Ishikawa (cell line): ENCODE results near the gene LCP2.

Source experiments
- CEBPB ChIP-seq: IDR thresholded peaks from 2 replicates; pipeline ENCODE4 v1.6.1; 2012
- CREB1 ChIP-seq: IDR thresholded peaks from 2 replicates; pipeline ENCODE4 v1.6.1; 2012; ENCODE audit warnings: low read depth
- EGR1 ChIP-seq: IDR thresholded peaks from 2 replicates; pipeline ENCODE4 v1.6.1; 2012
- EP300 ChIP-seq: IDR thresholded peaks from 2 replicates; pipeline ENCODE4 v1.6.1; 2012; ENCODE audit warnings: borderline replicate concordance
- FOXM1 ChIP-seq: IDR thresholded peaks from 2 replicates; pipeline ENCODE4 v1.6.1; 2012; ENCODE audit warnings: low read depth, borderline replicate concordance
- NFIC ChIP-seq: IDR thresholded peaks from 2 replicates; pipeline ENCODE4 v1.6.1; 2012
- RAD21 ChIP-seq: IDR thresholded peaks from 2 replicates; pipeline ENCODE4 v1.6.1; 2012; ENCODE audit warnings: low read depth
- TAF1 ChIP-seq: IDR thresholded peaks from 2 replicates; pipeline ENCODE4 v1.6.1; 2012; ENCODE audit warnings: low read depth, mild to moderate bottlenecking
- TCF12 ChIP-seq: IDR thresholded peaks from 2 replicates; pipeline ENCODE4 v1.6.1; 2012; ENCODE audit warnings: low read depth
- TEAD4 ChIP-seq: IDR thresholded peaks from 2 replicates; pipeline ENCODE4 v1.6.1; 2012
- YY1 ChIP-seq: IDR thresholded peaks from 2 replicates; pipeline ENCODE4 v1.6.1; 2012; ENCODE audit warnings: low read depth
- ZBTB7A ChIP-seq: IDR thresholded peaks from 2 replicates; pipeline ENCODE4 v1.6.1; 2012; ENCODE audit warnings: low read depth
- TF ChIP-seq, protein P1 (sequence below): IDR thresholded peaks from 2 replicates; pipeline ENCODE4 v1.6.1; 2012; ENCODE audit warnings: low read depth, mild to moderate bottlenecking
- TF ChIP-seq, protein P2 (sequence below): IDR thresholded peaks from 2 replicates; pipeline ENCODE4 v1.6.1; 2012
- TF ChIP-seq, protein P3 (sequence below): IDR thresholded peaks from 2 replicates; pipeline ENCODE4 v1.6.1; 2012

The LCP2 gene

DNA sequence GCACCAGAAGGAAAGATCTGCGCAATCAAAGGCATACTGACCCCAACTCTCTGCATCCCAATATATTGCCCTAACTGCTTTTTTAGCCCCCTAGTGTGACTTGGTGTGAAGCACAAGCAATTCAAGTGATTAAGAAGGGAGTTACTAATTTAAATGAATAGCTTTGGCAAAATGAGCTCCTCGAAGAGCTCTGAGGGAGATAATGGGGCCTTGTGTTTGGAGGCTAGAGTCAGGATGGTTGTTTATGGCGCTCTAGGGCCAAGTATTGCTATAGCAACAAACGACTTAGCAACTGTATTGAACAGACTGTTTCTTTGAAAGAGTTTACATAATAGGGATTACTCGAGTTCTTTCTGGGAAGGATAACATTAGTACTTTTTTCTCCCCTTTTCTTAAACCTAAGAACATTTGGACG is 76.2 kb downstream of the LCP2 start:
- TF ChIP-seq TEAD4 (no peak), NFIC (no peak), EP300 (no peak), CREB1 (no peak), EGR1 (no peak), ZBTB7A (no peak), FOXM1 (no peak), CEBPB (no peak), RAD21 (no peak), YY1 (no peak), TAF1 (no peak), TCF12 (no peak)
- TF ChIP-seq, protein P1, sequence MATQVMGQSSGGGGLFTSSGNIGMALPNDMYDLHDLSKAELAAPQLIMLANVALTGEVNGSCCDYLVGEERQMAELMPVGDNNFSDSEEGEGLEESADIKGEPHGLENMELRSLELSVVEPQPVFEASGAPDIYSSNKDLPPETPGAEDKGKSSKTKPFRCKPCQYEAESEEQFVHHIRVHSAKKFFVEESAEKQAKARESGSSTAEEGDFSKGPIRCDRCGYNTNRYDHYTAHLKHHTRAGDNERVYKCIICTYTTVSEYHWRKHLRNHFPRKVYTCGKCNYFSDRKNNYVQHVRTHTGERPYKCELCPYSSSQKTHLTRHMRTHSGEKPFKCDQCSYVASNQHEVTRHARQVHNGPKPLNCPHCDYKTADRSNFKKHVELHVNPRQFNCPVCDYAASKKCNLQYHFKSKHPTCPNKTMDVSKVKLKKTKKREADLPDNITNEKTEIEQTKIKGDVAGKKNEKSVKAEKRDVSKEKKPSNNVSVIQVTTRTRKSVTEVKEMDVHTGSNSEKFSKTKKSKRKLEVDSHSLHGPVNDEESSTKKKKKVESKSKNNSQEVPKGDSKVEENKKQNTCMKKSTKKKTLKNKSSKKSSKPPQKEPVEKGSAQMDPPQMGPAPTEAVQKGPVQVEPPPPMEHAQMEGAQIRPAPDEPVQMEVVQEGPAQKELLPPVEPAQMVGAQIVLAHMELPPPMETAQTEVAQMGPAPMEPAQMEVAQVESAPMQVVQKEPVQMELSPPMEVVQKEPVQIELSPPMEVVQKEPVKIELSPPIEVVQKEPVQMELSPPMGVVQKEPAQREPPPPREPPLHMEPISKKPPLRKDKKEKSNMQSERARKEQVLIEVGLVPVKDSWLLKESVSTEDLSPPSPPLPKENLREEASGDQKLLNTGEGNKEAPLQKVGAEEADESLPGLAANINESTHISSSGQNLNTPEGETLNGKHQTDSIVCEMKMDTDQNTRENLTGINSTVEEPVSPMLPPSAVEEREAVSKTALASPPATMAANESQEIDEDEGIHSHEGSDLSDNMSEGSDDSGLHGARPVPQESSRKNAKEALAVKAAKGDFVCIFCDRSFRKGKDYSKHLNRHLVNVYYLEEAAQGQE: no peak
- TF ChIP-seq, protein P2, sequence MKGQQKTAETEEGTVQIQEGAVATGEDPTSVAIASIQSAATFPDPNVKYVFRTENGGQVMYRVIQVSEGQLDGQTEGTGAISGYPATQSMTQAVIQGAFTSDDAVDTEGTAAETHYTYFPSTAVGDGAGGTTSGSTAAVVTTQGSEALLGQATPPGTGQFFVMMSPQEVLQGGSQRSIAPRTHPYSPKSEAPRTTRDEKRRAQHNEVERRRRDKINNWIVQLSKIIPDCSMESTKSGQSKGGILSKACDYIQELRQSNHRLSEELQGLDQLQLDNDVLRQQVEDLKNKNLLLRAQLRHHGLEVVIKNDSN: no peak
- TF ChIP-seq, protein P3, sequence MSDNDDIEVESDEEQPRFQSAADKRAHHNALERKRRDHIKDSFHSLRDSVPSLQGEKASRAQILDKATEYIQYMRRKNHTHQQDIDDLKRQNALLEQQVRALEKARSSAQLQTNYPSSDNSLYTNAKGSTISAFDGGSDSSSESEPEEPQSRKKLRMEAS: no peak

DNA sequence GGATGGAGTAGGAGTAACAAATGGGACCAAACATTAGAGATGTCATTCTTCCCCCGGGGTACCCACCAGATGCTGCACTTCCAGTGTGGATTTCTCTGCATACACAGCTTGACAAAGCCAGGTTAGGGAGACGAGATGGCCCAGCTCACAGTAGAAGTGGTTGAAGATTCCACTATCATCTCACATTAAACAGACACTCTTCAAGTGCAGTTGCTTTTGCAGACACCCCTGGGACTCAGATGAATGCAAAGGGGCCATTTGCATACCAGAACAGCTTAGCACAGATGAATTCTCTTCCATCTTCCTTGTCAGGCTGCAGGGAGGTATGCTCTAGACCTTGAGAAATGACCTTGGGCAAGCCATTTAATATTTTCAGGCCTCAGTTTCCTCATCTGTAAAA is 77.4 kb downstream of the LCP2 start:
- TF ChIP-seq FOXM1 (no peak), RAD21 (no peak), EP300 (no peak), CEBPB (no peak), TAF1 (no peak), EGR1 (no peak), TEAD4 (no peak), CREB1 (no peak), NFIC (no peak), TCF12 (no peak), ZBTB7A (no peak)
- TF ChIP-seq, protein P1: no peak

DNA sequence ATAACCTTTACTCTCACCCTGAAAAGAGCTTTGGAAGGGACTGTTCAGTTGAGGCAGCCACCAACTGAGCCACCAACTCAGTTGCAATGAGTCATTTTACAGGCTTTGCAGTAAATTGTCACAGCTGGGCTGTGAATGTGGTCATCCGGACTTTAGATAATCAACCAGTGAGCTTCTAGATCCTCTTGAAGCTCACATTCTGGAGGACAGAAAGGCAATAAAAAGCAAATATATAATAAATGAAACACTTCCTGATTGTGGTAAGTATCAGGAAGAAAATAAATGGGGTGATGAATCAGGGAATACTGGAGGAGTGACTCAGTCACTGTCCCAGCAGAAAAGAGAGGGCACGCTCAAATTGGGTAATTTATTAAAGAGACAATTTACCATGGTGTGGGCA is 78.0 kb downstream of the LCP2 start:
- TF ChIP-seq, protein P3: no peak
- TF ChIP-seq ZBTB7A (no peak), NFIC (no peak), TAF1 (no peak), EP300 (no peak), CEBPB (no peak), FOXM1 (no peak), TEAD4 (no peak), YY1 (no peak), RAD21 (no peak), TCF12 (no peak), EGR1 (no peak), CREB1 (no peak)
- TF ChIP-seq, protein P1: no peak
- TF ChIP-seq, protein P2: no peak

DNA sequence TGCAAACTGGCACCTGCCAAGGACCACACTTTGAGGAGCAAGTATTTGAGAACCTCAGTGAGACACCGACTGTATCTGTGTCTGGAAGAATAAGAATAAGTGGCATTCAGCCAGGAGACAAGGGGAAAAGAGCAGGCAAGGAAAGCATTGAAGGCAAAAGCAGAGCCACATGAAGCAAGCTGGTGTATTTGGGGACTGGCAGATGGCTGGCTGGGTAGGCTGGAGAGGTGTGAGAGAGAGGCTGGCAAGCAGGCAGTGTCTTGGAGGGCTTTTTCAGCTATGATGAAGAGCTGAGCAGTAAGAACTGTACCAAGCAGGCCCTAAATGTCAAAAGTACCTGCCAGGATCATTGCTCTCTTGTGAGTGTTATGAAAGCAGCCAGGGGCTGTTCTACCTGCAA is 78.9 kb downstream of the LCP2 start:
- TF ChIP-seq, protein P1: no peak
- TF ChIP-seq YY1 (no peak), ZBTB7A (no peak), CREB1 (no peak), EGR1 (no peak), EP300 (no peak), TEAD4 (no peak), RAD21 (no peak), TCF12 (no peak), CEBPB (no peak), FOXM1 (no peak), TAF1 (no peak), NFIC (no peak)
- TF ChIP-seq, protein P2: no peak
- TF ChIP-seq, protein P3: no peak
